ENCODE data around the gene ATP8B4.
A peak's percentile ranks its signal among the peaks of the same experiment; 100 is the strongest.

ATP8B4 gene

GRCh38 chr15:50059203-50059772 lies 59.7 kb downstream of the ATP8B4 start:
- DNase-seq = no peak

GRCh38 chr15:50057905-50058639 lies 61.0 kb downstream of the ATP8B4 start:
- no peak for DNase-seq

- DNase-seq = no peak
Observed at GRCh38 chr15:50057196-50057595, 61.8 kb downstream of the ATP8B4 start.

GRCh38 chr15:50055750-50056157 lies 63.3 kb downstream of the ATP8B4 start:
- DNase-seq = no peak

- DNase-seq = no peak
Observed at GRCh38 chr15:50055332-50055731, 63.7 kb downstream of the ATP8B4 start.

GRCh38 chr15:50053055-50053856 lies 65.8 kb downstream of the ATP8B4 start:
- DNase-seq = no peak

GRCh38 chr15:50051811-50052419 lies 67.1 kb downstream of the ATP8B4 start:
- DNase-seq = peak in 1 of 2 experiments; percentile 41

- DNase-seq = no peak
Observed at GRCh38 chr15:50050986-50051743, 67.9 kb downstream of the ATP8B4 start.

- no peak for DNase-seq
Observed at GRCh38 chr15:50049871-50050270, 69.2 kb downstream of the ATP8B4 start.

GRCh38 chr15:50046867-50047266 lies 72.2 kb downstream of the ATP8B4 start:
- no peak for DNase-seq

GRCh38 chr15:50046159-50046558 lies 72.9 kb downstream of the ATP8B4 start:
- DNase-seq = no peak

- DNase-seq = no peak
Observed at GRCh38 chr15:50044904-50045303, 74.1 kb downstream of the ATP8B4 start.

GRCh38 chr15:50044406-50044805 lies 74.6 kb downstream of the ATP8B4 start:
- DNase-seq = no peak

GRCh38 chr15:50042775-50043174 lies 76.3 kb downstream of the ATP8B4 start:
- DNase-seq = no peak

GRCh38 chr15:50030456-50030855 lies 88.6 kb downstream of the ATP8B4 start:
- DNase-seq = no peak

- DNase-seq = no peak
Observed at GRCh38 chr15:50028326-50028725, 90.7 kb downstream of the ATP8B4 start.

- DNase-seq = no peak
Observed at GRCh38 chr15:50024281-50024680, 94.8 kb downstream of the ATP8B4 start.

- DNase-seq = no peak
Observed at GRCh38 chr15:50018491-50018890, 100.5 kb downstream of the ATP8B4 start.

GRCh38 chr15:50017522-50017921 lies 101.5 kb downstream of the ATP8B4 start:
- no peak for DNase-seq

- DNase-seq = no peak
Observed at GRCh38 chr15:50016951-50017350, 102.1 kb downstream of the ATP8B4 start.

- DNase-seq = no peak
Observed at GRCh38 chr15:50012790-50013189, 106.2 kb downstream of the ATP8B4 start.

- DNase-seq = no peak
Observed at GRCh38 chr15:50009634-50010033, 109.4 kb downstream of the ATP8B4 start.

Measured in NCI-H526 (cell line).